COLO668 (cell line): ENCODE data around the gene PHACTR3.
"Not testable (repeated sequence)": the region's sequence is repeated elsewhere in the genome, so short reads cannot be mapped to it uniquely, and the experiment has no call there.

Experiments used
- DNase-seq: peaks from one replicate; lab custom pipeline; 2025; ENCODE audit not compliant: unreplicated experiment; lab: John Stamatoyannopoulos, UW

Gene PHACTR3

GRCh38 chr20:59618585-59618984 lies 14.2 kb downstream of the PHACTR3 start:
- not testable (repeated sequence) for DNase-seq

DNA sequence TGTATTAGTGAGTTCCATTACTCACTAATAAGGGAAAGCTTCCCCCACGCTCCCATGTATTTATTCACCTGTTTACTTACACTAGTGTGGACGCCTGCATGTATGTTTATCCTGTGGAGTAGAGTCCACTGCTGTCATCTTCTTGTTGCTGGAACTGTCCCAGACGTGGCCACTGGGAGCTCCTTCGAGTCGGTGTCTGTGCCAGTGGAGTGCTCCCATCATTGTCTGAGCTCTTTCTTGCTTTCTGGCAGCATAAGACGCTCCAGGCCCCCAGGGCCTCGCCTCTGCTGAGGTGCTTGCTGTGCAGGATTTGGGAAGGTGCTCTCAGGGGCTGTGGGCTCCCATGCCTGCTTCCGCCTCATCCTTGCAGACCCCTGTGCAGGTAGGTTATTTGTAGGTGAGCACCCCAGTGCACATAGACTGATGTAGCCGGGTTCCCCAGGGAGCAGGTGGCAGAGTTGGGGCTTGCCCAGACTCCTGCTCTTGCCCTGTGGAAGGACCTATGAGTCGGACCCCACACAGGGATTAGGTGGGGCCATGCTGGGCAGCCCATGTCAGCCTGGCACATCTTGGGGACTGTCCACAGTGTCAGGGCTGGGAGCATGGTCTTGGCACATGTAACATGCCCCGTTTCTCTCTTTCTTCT lies 16.6 kb downstream of the PHACTR3 start:
- DNase-seq, result no peak

- no peak for DNase-seq
Measured at GRCh38 chr20:59622496-59622895, 18.2 kb downstream of the PHACTR3 start.

DNA sequence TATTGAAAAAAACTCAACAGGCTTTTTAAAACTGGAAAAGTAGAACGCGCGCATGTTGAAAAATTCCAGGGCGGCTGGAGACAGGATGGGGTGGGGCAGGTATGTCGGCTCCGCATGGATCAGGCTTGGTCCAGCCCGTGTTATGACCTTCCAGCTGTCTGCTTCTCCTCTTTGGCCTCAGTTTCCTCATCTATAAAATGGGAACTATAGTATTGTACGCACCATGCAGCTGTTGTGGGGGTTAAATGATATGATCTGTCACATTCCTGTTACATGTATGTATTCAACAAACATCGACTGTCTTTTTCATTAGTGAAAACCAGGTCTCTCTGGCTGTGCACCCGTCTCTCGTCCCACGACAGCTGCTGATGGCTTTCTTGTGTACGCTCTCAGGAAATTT lies 18.8 kb downstream of the PHACTR3 start:
- no peak for DNase-seq

- no peak for DNase-seq
Measured at GRCh38 chr20:59623583-59623982, 19.2 kb downstream of the PHACTR3 start.

DNA sequence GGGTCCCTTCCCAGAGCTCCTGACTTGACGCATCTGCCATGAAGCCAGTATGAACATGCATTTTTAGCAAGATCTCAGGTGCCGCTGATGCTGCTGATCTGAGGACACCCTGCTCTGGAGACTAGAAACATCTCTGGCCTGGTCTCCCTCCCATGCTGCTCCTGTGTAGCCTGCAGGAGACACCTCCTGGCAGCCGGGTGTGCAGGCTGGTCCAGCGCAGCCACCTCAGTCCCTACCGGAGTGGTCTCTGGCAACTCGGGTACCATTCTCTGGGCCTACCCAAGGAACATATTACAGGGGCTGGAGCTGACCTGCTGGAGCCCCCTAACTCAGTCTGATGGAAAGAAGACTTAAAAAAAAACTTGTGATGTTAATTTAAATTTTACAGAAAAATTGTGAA lies 20.1 kb downstream of the PHACTR3 start:
- no peak for DNase-seq

GRCh38 chr20:59625214-59625922 lies 21.0 kb downstream of the PHACTR3 start:
- DNase-seq, result no peak

DNA sequence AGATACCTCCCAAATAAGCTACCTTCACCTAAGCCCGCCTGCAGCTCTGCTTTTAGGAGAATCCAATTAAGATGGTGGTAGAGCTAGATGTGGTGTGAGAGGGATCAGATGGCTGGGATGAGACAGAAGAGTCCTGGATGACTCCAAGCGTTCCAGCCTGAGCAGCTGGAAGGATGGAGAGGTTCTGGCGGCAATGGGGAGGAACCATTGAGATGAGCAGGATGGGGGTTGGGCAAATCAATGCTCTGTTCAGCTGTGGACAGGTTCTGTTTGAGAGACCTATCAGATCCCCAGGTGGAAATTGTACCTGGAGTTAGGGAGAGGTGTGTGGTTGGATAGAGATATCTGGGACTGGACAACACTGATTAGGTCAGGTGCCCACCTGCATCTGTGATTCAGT lies 23.0 kb downstream of the PHACTR3 start:
- DNase-seq, result no peak

DNA sequence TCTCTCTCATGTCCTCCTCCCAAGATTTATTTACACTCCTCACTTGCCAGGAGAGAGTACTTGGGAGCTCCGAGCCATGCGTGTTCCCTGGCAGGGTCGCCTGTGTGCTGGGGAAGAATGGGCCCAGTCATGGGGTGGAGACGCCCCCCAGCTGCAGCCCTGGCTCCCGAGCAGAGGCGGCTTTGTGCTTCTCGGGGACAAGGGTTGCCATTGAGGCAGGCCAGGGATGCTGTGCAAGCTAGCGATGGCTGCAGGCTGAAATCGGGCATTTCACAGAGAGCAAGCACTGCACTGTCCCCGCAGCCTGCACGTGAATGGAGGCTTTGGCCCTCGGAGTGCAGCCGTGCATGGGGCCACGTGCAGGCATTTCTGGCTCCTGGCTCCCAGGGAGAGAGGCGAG lies 23.8 kb downstream of the PHACTR3 start:
- no peak for DNase-seq

- no peak for DNase-seq
Measured at GRCh38 chr20:59629141-59630045, 25.1 kb downstream of the PHACTR3 start.

DNA sequence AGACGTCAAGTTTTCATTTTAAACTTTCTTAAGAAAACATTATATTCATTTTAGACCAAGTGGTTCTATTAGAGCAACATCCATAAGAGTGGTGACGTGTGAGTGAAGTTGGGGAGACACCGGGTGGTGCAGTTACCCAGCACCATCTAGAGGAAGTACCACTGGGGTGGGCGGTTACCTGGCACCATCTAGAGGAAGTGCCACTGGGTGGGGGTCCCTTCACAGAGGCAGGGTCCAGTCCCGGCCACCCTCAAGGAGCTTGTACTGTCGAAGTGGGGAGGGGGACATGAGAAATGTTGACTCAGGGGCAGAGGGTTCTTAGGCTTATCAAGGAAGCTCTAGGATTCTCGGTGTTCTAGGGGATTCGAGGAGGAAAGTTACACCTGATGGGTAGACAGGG lies 26.2 kb downstream of the PHACTR3 start:
- DNase-seq, result no peak

DNA sequence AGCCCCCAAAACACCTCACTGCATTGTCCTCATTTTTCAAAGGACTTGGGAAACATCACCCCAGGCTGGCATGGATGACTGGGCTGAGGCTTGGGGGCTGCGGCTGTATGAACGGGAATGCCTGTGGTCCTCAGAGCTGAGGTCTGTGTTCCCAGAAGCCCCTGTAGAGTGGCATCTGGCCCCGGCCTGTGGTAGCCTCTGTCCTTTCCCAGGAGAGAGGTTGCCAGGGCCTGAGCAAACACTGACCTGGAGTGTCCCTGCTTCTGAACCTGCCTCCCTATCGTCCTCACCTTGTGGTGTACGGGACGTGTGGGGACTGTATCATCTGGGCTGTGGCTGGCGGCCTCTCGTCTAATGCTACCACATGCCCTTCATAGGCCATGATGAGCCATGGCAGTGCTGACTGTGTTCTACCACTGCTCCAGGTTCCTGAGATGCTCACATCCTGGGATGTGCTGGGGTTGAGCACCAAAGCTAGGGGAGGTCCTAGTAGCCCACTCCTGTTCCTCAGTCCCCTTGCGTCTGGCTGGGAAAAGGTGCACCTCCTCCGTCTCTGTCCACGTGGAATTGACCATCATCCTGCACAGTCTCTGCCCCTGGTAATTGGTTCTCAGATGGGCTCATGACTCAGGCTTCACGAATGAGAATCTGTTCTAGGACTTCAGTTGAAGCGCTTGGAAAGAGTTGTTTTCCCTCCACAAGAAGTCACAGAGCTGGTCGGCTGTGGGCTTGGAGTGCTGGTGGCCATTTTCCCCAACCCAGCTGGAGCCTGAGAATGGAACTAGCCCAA lies 27.6 kb downstream of the PHACTR3 start:
- DNase-seq, result no peak

- no peak for DNase-seq
Measured at GRCh38 chr20:59632541-59633113, 28.3 kb downstream of the PHACTR3 start.

- DNase-seq, result no peak
Measured at GRCh38 chr20:59633656-59634251, 29.4 kb downstream of the PHACTR3 start.

DNA sequence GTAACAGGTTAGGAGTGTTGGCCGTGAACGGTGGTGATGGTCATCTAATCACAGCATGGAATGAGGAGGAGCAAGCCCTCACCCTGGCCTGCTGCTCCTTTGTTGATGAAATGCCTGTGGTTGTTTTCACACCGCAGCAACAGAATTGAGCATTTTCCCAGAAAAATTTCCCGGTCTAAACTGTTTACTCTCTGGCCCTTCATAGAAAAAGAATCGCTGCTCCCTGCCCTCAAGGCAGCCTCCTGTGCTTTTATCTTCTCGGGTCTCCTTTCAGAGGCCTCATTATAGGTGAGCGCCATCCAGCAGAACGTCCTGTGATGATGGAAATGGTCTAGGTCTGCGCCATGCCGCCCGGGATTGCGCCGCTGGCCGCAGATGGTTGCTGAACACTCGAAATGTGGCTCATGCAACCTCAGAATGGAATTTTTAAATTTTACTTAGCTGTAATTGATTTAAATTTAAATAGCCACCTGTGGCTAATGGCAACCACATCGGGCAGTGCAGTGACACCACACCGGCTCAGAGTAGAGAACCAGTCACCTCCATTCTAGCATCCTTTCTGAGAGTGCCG lies 30.2 kb downstream of the PHACTR3 start:
- no peak for DNase-seq

- DNase-seq, result no peak
Measured at GRCh38 chr20:59636766-59637370, 32.5 kb downstream of the PHACTR3 start.

GRCh38 chr20:59640267-59640666 lies 35.9 kb downstream of the PHACTR3 start:
- no peak for DNase-seq

DNA sequence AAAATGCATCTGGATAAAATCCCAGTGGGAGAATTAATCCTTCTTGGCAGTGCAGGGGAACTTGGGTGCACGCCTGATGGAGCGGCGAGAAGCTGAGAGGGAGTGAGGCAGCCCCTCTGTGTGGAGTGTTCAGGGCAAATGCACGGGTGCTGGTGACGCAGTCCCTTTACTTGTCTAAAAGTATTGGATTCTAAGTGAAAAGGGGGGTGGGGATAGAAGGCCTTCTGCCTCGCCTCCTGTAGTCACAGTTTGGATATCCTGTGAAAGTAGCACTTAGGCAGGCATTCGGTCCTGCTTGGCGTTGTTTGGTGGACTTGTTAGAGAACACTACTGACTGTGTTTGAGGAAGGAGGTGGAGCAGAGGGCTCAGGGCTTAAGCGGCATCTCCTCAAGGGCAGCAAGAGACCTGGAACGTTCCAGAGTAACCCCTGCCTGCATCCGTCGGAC lies 39.3 kb downstream of the PHACTR3 start:
- DNase-seq, result no peak

- no peak for DNase-seq
Measured at GRCh38 chr20:59644371-59644939, 40.1 kb downstream of the PHACTR3 start.
